ENCODE data around the gene RANBP17. TPM values are rescaled to one million over a fixed set of nuclear protein-coding genes. Genes with fewer than 3 reads are reported as not detected.

Gene RANBP17
- total and polyA plus RNA-seq, 2 of the 4 experiments (the other 2 are of a cell fraction) = 8.2 to 29.0 TPM

GRCh38 chr5:171288066-171288465, 426.2 kb downstream of the RANBP17 start:
- Histone ChIP-seq H4K20me1 (ENCODE audit: insufficient read depth, low read length) (no peaks in the 10 kb centered on the region), H2AK5ac (ENCODE audit: low read depth, low read length) (no peak overlapping the region), H4K8ac (ENCODE audit: low read depth in 2 of 2, low read length in 2 of 2) (no peak overlapping the region), H3K4me2 (ENCODE audit: low read depth, low read length) (no peak overlapping the region), H3K18ac (ENCODE audit: low read depth, low read length) (no peak overlapping the region), H4K5ac (ENCODE audit: low read depth, low read length) (no peak overlapping the region), H3K4ac (ENCODE audit: low read depth, low read length) (no peak overlapping the region), H3K23ac (ENCODE audit: low read depth, low read length) (no peak overlapping the region), H2BK15ac (ENCODE audit: low read depth, low read length) (no peak overlapping the region), H3K9me3 (ENCODE audit: control insufficient read depth, insufficient read depth, low read length) (no peaks in the 10 kb centered on the region), H2BK20ac (ENCODE audit: low read depth, low read length) (no peak overlapping the region), H3K4me1 (ENCODE audit: control insufficient read depth, insufficient read depth, low read length) (no peaks in the 10 kb centered on the region), H2BK120ac (ENCODE audit: low read depth, low read length) (no peak overlapping the region), H3K79me1 (ENCODE audit: low read depth in 1 of 2, low read length in 2 of 2) (no peaks in the 10 kb centered on the region), H2BK5ac (ENCODE audit: low read depth, low read length, poor library complexity, severe bottlenecking) (no peak overlapping the region), H3K27me3 (ENCODE audit: control insufficient read depth, insufficient read depth, low read length) (no peaks in the 10 kb centered on the region), H3K9me1 (ENCODE audit: insufficient read depth, low read length) (no peaks in the 10 kb centered on the region), H4K91ac (ENCODE audit: insufficient read depth, low read depth, low read length) (no peak overlapping the region), H3K56ac (ENCODE audit: extremely low read depth, insufficient read depth, low read length) (no peak overlapping the region), H3K4me3 (ENCODE audit: insufficient read depth, low read depth, low read length) (no peak overlapping the region), H2AK9ac (replicated peaks; ENCODE audit: low read depth, low read length, poor library complexity) (no peak overlapping the region), H3K9ac (ENCODE audit: low read depth, low read length) (no peak overlapping the region), H3K36me3 (ENCODE audit: control insufficient read depth, insufficient read depth, low read length) (0 out of 2 replicates have a peak, but pooled peaks cover 2% of the 10 kb centered on the region), H2AFZ (replicated peaks; ENCODE audit: low read length, poor library complexity) (no peak overlapping the region), H3K14ac (replicated peaks; ENCODE audit: low read depth, low read length) (no peak overlapping the region), H3K27ac (ENCODE audit: insufficient read depth, low read length) (no peak overlapping the region)
- in situ Hi-C loops (cut with MboI; ENCODE audit: low sequenced_read_pairs) (no loop called here), dilution Hi-C loops (cut with HindIII; ENCODE audit: low sequenced_read_pairs, unreplicated experiment) (no loop called here), intact Hi-C loops (cut with micrococcal nuclease) (no loop called here)
- ATAC-seq (ENCODE audit: low read depth) = no peak
- DNase-seq = no peak
- no CpG with 5 or more reads among the region's 2 CpGs for WGBS, 2 experiments (ENCODE audit: extremely low coverage in 2 of 2, insufficient read length in 1 of 2)
- POLR2A ChIA-PET (ENCODE audit: unreplicated experiment) = no interaction called here
- CTCF ChIA-PET = no interaction called here
- TF ChIP-seq, protein P1, sequence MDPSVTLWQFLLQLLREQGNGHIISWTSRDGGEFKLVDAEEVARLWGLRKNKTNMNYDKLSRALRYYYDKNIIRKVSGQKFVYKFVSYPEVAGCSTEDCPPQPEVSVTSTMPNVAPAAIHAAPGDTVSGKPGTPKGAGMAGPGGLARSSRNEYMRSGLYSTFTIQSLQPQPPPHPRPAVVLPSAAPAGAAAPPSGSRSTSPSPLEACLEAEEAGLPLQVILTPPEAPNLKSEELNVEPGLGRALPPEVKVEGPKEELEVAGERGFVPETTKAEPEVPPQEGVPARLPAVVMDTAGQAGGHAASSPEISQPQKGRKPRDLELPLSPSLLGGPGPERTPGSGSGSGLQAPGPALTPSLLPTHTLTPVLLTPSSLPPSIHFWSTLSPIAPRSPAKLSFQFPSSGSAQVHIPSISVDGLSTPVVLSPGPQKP (IDR thresholded peaks at IDR 0.05; ENCODE audit: borderline replicate concordance, low read depth, low read length) = no peak
- TF ChIP-seq MXI1 (IDR thresholded peaks at IDR 0.05; ENCODE audit: borderline replicate concordance, low read depth, low read length) (no peak), RFX5 (IDR thresholded peaks at IDR 0.05; ENCODE audit: low read depth, low read length) (no peak), RCOR1 (IDR thresholded peaks at IDR 0.05; ENCODE audit: insufficient replicate concordance, low read length) (no peak), POLR2A (IDR thresholded peaks at IDR 0.05; ENCODE audit: low read depth, low read length) (no peak)
- BruUV-seq (replicated peaks) = no TSS peak

All from IMR-90 (cell line).